ENCODE results near the gene NUDT7. TPM values are rescaled to one million over a fixed set of nuclear protein-coding genes. Genes with fewer than 3 reads are reported as not detected.

Gene NUDT7
- total RNA-seq, 1 donor from 2014 or later = 1.8 TPM

DNA sequence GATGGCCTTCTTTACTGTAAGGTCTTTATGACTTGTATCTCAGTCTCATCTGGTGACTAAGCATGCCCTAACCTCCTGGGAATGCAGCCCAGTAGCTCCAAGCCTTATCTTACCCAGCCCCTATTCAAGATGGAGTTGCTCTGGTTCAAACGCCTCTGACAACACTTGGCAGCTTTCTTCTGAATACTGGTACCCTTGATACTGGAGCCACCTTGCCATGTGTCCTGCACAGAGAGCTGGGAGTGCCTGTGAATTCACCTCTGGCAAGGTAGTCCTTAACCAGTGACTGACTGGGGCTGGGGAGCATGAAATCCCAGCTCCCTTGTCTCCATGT lies 17.2 kb downstream of the NUDT7 start:
- FAIRE-seq (no peak), DNase-seq (ENCODE audit: low read depth) (peak; percentile 58)
- no peak overlapping the region for H3K4me3 ChIP-seq (ENCODE audit: low read depth, low read length)
- no peaks in the 10 kb centered on the region for H3K27me3 ChIP-seq (ENCODE audit: control insufficient read depth, insufficient read depth, low read length)
- TF ChIP-seq, protein P1, sequence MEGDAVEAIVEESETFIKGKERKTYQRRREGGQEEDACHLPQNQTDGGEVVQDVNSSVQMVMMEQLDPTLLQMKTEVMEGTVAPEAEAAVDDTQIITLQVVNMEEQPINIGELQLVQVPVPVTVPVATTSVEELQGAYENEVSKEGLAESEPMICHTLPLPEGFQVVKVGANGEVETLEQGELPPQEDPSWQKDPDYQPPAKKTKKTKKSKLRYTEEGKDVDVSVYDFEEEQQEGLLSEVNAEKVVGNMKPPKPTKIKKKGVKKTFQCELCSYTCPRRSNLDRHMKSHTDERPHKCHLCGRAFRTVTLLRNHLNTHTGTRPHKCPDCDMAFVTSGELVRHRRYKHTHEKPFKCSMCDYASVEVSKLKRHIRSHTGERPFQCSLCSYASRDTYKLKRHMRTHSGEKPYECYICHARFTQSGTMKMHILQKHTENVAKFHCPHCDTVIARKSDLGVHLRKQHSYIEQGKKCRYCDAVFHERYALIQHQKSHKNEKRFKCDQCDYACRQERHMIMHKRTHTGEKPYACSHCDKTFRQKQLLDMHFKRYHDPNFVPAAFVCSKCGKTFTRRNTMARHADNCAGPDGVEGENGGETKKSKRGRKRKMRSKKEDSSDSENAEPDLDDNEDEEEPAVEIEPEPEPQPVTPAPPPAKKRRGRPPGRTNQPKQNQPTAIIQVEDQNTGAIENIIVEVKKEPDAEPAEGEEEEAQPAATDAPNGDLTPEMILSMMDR (IDR thresholded peaks at IDR 0.05; ENCODE audit: insufficient read depth, low read length, severe bottlenecking) = no peak
- H3K36me3 ChIP-seq (ENCODE audit: control insufficient read depth, insufficient read depth, low read length) = no peaks in the 10 kb centered on the region

DNA sequence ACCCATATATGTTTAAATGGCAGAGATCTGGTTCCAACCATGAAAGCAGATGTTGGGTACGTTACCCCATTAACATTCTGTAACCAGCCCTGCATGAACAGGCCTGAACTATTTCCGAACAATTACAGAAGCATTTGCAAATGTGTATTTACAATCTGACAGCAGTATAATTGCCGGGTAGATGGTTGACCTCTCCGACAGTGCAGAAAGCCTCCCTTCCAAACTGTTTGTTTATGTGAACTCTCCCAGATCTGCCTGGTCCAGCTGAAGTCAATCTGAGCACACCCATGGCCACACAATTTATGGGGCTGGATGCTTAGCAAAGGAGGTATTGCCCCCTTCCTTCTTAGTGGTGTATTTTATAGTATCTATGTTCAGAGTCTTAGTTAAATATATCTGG lies 21.8 kb downstream of the NUDT7 start:
- Histone ChIP-seq H3K36me3 (ENCODE audit: control insufficient read depth, insufficient read depth, low read length) (no peaks in the 10 kb centered on the region), H3K27me3 (ENCODE audit: control insufficient read depth, insufficient read depth, low read length) (no peaks in the 10 kb centered on the region), H3K4me3 (ENCODE audit: low read depth, low read length) (no peak overlapping the region)
- TF ChIP-seq, protein P1 (IDR thresholded peaks at IDR 0.05; ENCODE audit: insufficient read depth, low read length, severe bottlenecking) = no peak
- DNase-seq (ENCODE audit: low read depth) = no peak
- FAIRE-seq = no peak

DNA sequence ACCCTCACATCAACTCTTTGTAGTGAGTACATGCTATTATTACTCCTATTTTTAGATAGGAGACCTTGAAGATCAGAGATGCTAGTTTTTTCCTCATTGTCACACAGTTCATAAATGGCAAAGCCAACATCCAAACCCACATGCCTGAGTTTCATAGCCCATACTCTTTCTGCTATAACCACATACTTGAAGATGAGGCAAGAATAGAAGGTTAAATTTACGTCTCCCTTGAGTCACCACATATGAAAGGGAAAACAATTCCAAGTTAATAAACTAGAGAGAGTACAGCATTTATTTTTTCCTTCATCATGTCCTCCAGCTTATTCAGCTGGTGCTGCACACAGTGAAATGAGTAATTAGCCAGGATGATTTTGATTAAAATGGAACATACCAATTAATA lies 23.7 kb downstream of the NUDT7 start:
- TF ChIP-seq, protein P1 (IDR thresholded peaks at IDR 0.05; ENCODE audit: insufficient read depth, low read length, severe bottlenecking) = no peak
- no peak for DNase-seq (ENCODE audit: low read depth)
- FAIRE-seq = no peak
- no peak overlapping the region for H3K4me3 ChIP-seq (ENCODE audit: low read depth, low read length)
- no peaks in the 10 kb centered on the region for H3K36me3 ChIP-seq (ENCODE audit: control insufficient read depth, insufficient read depth, low read length)
- H3K27me3 ChIP-seq (ENCODE audit: control insufficient read depth, insufficient read depth, low read length) = no peaks in the 10 kb centered on the region

DNA sequence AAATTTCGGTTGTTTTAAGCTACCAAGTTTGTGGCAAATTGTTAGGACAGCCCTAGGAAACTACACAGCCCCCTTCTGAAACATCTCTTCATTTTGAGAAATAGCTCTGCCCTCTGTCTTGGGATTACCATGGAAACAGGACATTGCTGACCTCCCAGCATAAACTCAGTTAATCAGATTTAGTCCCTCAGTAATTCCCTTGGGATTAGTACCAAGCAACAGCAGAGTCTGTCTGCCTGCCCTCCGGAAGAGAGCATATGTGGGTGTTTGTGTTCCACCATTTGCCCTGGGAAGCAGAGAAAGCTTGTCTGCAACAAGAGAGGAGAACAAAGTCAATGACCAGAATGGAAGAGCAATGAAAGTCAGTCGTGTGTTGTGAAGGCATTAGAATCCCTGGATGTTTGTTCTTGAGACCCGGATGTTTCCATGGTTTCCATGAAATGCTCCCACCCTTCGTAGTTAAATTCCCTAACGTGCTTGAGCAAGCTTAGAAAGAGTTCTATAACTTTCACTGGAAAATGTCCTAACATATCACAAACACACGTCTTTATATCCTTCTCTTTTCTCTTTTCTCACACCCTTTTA lies 26.2 kb downstream of the NUDT7 start:
- FAIRE-seq = no peak
- TF ChIP-seq, protein P1 (IDR thresholded peaks at IDR 0.05; ENCODE audit: insufficient read depth, low read length, severe bottlenecking) = no peak

DNA sequence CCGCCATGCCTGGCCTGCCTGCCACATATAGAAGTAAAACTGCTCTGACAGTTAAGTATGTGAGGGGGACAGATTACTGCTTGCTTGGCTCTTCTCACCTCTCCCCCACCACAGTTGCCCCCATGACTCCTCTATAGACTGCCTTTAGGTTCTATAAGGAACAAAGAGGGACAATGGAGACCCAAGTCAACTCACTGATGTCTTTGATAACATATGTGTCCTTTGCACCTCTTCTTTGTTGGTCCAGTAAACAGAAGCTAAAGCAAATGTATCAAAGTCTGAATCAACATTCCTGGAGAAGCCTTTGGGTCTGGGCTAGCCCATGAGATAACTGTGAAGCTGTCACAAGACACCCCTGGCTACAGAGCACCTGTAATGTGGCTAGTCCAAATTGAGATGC lies 27.1 kb downstream of the NUDT7 start:
- no peak for DNase-seq (ENCODE audit: low read depth)
- Histone ChIP-seq H3K4me3 (ENCODE audit: low read depth, low read length) (no peak overlapping the region), H3K27me3 (ENCODE audit: control insufficient read depth, insufficient read depth, low read length) (no peaks in the 10 kb centered on the region), H3K36me3 (ENCODE audit: control insufficient read depth, insufficient read depth, low read length) (no peaks in the 10 kb centered on the region)
- TF ChIP-seq, protein P1 (IDR thresholded peaks at IDR 0.05; ENCODE audit: insufficient read depth, low read length, severe bottlenecking) = no peak
- FAIRE-seq = no peak

More for the DNA sequence above, 26.2 kb downstream of the NUDT7 start:
- no peaks in the 10 kb centered on the region for H3K27me3 ChIP-seq (ENCODE audit: control insufficient read depth, insufficient read depth, low read length)
- H3K4me3 ChIP-seq (ENCODE audit: low read depth, low read length) = no peak overlapping the region
- no peaks in the 10 kb centered on the region for H3K36me3 ChIP-seq (ENCODE audit: control insufficient read depth, insufficient read depth, low read length)
- no peak for DNase-seq (ENCODE audit: low read depth)

DNA sequence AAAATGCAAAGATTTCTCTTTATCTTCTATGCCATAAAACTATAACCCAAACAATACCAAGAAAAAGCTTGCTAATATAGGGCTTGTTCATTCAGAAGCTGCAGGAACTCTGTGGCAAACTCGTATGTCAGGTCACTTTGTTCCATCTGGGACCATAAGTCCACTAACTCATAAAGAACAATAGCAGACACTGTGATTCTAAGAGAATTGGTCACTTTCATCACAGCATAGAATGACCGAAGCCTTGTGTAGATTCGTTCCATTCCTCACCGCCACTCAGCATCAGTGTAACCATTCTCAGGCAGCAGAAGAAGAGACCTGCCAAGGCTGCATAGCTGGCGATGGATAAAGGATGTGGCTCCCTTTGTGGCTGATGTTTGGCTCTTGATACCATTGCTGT lies 35.7 kb downstream of the NUDT7 start:
- Histone ChIP-seq H3K27me3 (ENCODE audit: control insufficient read depth, insufficient read depth, low read length) (no peaks in the 10 kb centered on the region), H3K4me3 (ENCODE audit: low read depth, low read length) (no peak overlapping the region), H3K36me3 (ENCODE audit: control insufficient read depth, insufficient read depth, low read length) (no peaks in the 10 kb centered on the region)
- DNase-seq (ENCODE audit: low read depth) (no peak), FAIRE-seq (no peak)
- TF ChIP-seq, protein P1 (IDR thresholded peaks at IDR 0.05; ENCODE audit: insufficient read depth, low read length, severe bottlenecking) = no peak
